CD4-positive, CD25-positive, alpha-beta regulatory T cell (primary cell): ENCODE data around the gene ASGR2. TPM values are rescaled to one million over a fixed set of nuclear protein-coding genes. Genes with fewer than 3 reads are reported as not detected.

Experiments
- ATAC-seq, 2 donors: fragments of 150-1000 bp; cut with Tn5 transposase; one replicate each; pipeline ENCODE4 v1.10.0; 2021; ENCODE audit warnings: low read depth in 2 of 2, moderate number of reproducible peaks in 2 of 2, moderate library complexity in 1 of 2
- DNase-seq, 3 donors: peaks; one replicate each; pipeline versions ENCODE4 v3.0.0 to v3.0.0-alpha.2; 2012 to 2022; ENCODE audit warnings: mixed read lengths in 1 of 3
- H3K27ac ChIP-seq: one replicate; pipeline ENCODE4 v1.7.0; 2013; ENCODE audit warnings: mild to moderate bottlenecking, low read length; ENCODE audit not compliant: insufficient read depth, poor library complexity, severe bottlenecking
- H3K27me3 ChIP-seq: one replicate; pipeline ENCODE4 v1.7.0; 2013; ENCODE audit warnings: low read length; ENCODE audit not compliant: control insufficient read depth, insufficient read depth
- H3K36me3 ChIP-seq: one replicate; pipeline ENCODE4 v1.7.0; 2013; ENCODE audit warnings: mild to moderate bottlenecking, low read length, moderate library complexity; ENCODE audit not compliant: control insufficient read depth, insufficient read depth
- H3K4me1 ChIP-seq: 2 replicates; pipeline ENCODE4 v1.7.0; 2013; ENCODE audit warnings: mild to moderate bottlenecking, low read length; ENCODE audit not compliant: insufficient read depth, control insufficient read depth, poor library complexity, severe bottlenecking
- H3K4me3 ChIP-seq: one replicate; pipeline ENCODE4 v1.7.0; 2013; ENCODE audit warnings: low read depth, mild to moderate bottlenecking, low read length, moderate library complexity
- H3K9me3 ChIP-seq, 2 experiments: 1 replicate in 1 of 2; 2 replicates in 1 of 2; pipeline ENCODE4 v1.7.0; 2013; ENCODE audit warnings: low read length in 2 of 2, mild to moderate bottlenecking in 1 of 2, moderate library complexity in 1 of 2; ENCODE audit not compliant: control insufficient read depth in 2 of 2
- H3K27ac Mint-ChIP-seq, 3 donors: one replicate each; pipeline ENCODE4 v1.8.0; 2020 to 2022; ENCODE audit warnings: mild to moderate bottlenecking in 3 of 3, mixed read lengths in 3 of 3, moderate library complexity in 2 of 3
- H3K27me3 Mint-ChIP-seq: one replicate; pipeline ENCODE4 v1.8.0; 2022; ENCODE audit warnings: mild to moderate bottlenecking, mixed read lengths
- H3K36me3 Mint-ChIP-seq: one replicate; pipeline ENCODE4 v1.8.0; 2020; ENCODE audit warnings: mixed read lengths
- H3K4me1 Mint-ChIP-seq, 4 donors: one replicate each; pipeline ENCODE4 v1.8.0; 2020 to 2022; ENCODE audit warnings: mixed read lengths in 4 of 4, mild to moderate bottlenecking in 1 of 4
- H3K4me3 Mint-ChIP-seq, 4 donors: one replicate each; pipeline ENCODE4 v1.8.0; 2020 to 2022; ENCODE audit warnings: mild to moderate bottlenecking in 4 of 4, mixed read lengths in 4 of 4, moderate library complexity in 3 of 4
- H3K9me3 Mint-ChIP-seq, 7 donors: one replicate each; pipeline ENCODE4 v1.8.0; 2020 to 2022; ENCODE audit warnings: mixed read lengths in 7 of 7, mild to moderate bottlenecking in 3 of 7, moderate library complexity in 2 of 7
- polyA plus RNA-seq, 4 donors: library from polyadenylated mRNA; unstranded; fragments of 300-500 nt; fragmentation: Illumina TruSeq; gene quantifications; one replicate each; pipeline ENCODE4 v1.2.3, GENCODE V29; 2021
- total RNA-seq: library from RNA; stranded (reverse); gene quantifications from one replicate; pipeline ENCODE4 v1.2.3, GENCODE V29; 2022

ASGR2 gene
- total and polyA plus RNA-seq, 5 donors from 2014 or later = not detected

GRCh38 chr17:7141824-7142223 is 27.2 kb upstream of the ASGR2 start:
- Mint-ChIP-seq H3K27ac (peak overlapping the region in 1 of 3 donors; percentile 31), H3K4me3 (no peak overlapping the region), H3K4me1 (no peaks in the 10 kb centered on the region), H3K9me3 (no peaks in the 10 kb centered on the region), H3K27me3 (peaks cover 16% of the 10 kb centered on the region), H3K36me3 (no peaks in the 10 kb centered on the region)
- Histone ChIP-seq H3K4me1 (no peaks in the 10 kb centered on the region), H3K27ac (no peak overlapping the region), H3K36me3 (no peaks in the 10 kb centered on the region), H3K4me3 (no peak overlapping the region), H3K27me3 (no peaks in the 10 kb centered on the region), H3K9me3 (no peaks in the 10 kb centered on the region)
- ATAC-seq (no peak), DNase-seq (no peak)

DNA sequence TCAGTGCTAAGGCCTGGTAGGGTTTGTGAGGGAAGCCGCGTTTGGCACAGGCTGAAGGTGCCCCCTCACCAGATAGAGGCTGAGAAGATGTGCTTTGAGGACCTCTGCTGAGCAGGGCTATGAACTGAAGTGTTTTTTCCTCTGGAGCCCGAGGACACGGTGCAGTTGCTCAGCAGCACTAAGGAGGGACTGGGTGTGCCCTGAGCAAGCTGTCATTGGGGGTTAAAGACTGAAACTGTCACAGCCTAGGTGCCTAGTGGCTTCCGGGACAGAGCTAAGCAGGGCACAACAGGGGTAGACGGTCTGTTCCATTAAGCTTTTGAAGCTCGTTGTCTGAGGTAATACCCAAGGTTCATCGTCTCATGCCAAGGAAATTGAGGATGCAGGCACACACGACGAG is 24.8 kb upstream of the ASGR2 start:
- DNase-seq (peak in 1 of 3 donors; percentile 34), ATAC-seq (peak; percentile 28 to 34)
- Mint-ChIP-seq H3K27ac (peak overlapping the region in 1 of 3 donors; percentile 31), H3K27me3 (peaks cover 21% of the 10 kb centered on the region), H3K9me3 (no peaks in the 10 kb centered on the region), H3K4me1 (peaks cover 0 to 5% (median 3%) of the 10 kb centered on the region in 4 donors), H3K36me3 (no peaks in the 10 kb centered on the region), H3K4me3 (no peak overlapping the region)
- no peaks in the 10 kb centered on the region for H3K4me1 ChIP-seq
- no peak overlapping the region for H3K27ac ChIP-seq
- peaks cover 2% of the 10 kb centered on the region for H3K27me3 ChIP-seq
- no peaks in the 10 kb centered on the region for H3K36me3 ChIP-seq
- H3K9me3 ChIP-seq = no peaks in the 10 kb centered on the region
- H3K4me3 ChIP-seq = no peak overlapping the region

- Histone ChIP-seq H3K9me3 (no peaks in the 10 kb centered on the region), H3K27me3 (peaks cover 2% of the 10 kb centered on the region), H3K27ac (no peak overlapping the region), H3K36me3 (no peaks in the 10 kb centered on the region), H3K4me1 (no peaks in the 10 kb centered on the region), H3K4me3 (no peak overlapping the region)
- Mint-ChIP-seq H3K36me3 (no peaks in the 10 kb centered on the region), H3K4me1 (peaks cover 0 to 5% (median 3%) of the 10 kb centered on the region in 4 donors), H3K27ac (no peak overlapping the region), H3K27me3 (peaks cover 21% of the 10 kb centered on the region), H3K4me3 (no peak overlapping the region), H3K9me3 (no peaks in the 10 kb centered on the region)
- ATAC-seq (no peak), DNase-seq (no peak)
These were observed 24.3 kb upstream of the ASGR2 start for GRCh38 chr17:7138800-7139381.

DNA sequence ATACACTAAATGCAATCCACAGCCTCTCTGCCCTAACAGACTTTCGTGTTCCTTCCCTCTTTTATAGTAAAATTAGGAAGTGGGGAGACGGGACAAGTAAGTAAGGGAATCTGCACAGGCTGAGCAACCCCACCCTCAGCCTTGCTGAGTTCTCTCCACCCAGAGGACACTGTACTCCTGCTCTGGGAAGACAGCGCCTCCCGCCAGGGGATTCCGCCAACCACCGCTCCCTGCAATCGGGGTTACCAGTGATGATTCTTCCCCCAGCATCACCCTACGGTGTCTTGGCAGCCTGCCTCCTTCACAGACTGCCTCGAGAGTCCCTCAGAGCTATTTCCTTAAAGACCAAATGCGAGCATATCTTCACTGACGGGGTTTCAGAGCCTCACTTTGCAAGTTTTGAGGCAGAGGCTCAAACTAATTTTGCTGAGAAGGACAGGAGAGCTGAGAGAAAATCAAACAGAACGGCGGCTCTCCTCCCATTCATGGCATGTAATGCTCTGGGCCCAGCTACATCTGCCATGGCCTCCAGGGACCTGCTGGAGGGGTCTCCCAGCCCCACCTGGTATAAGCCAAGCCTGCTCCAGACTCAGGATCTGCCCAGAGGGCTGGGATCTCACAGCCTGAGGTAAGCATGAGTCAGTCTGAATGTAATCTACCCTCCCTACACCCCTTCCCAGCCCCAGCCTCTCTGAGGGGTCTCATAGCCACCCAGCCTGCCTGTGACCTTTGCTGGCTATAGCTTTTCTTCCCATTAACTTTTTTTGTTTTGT is 22.7 kb upstream of the ASGR2 start:
- no peak overlapping the region for H3K4me3 Mint-ChIP-seq
- ATAC-seq = no peak
- no peak overlapping the region for H3K27ac ChIP-seq
- H3K9me3 ChIP-seq = no peaks in the 10 kb centered on the region
- H3K36me3 Mint-ChIP-seq = no peaks in the 10 kb centered on the region
- peaks cover 2% of the 10 kb centered on the region for H3K27me3 ChIP-seq
- peaks cover 21% of the 10 kb centered on the region for H3K27me3 Mint-ChIP-seq
- H3K27ac Mint-ChIP-seq = no peak overlapping the region
- H3K4me1 ChIP-seq = peaks cover 9% of the 10 kb centered on the region
- H3K4me3 ChIP-seq = no peak overlapping the region
- peaks cover 5 to 15% (median 9%) of the 10 kb centered on the region in 4 donors for H3K4me1 Mint-ChIP-seq
- DNase-seq = no peak
- H3K9me3 Mint-ChIP-seq = no peaks in the 10 kb centered on the region
- H3K36me3 ChIP-seq = no peaks in the 10 kb centered on the region

DNA sequence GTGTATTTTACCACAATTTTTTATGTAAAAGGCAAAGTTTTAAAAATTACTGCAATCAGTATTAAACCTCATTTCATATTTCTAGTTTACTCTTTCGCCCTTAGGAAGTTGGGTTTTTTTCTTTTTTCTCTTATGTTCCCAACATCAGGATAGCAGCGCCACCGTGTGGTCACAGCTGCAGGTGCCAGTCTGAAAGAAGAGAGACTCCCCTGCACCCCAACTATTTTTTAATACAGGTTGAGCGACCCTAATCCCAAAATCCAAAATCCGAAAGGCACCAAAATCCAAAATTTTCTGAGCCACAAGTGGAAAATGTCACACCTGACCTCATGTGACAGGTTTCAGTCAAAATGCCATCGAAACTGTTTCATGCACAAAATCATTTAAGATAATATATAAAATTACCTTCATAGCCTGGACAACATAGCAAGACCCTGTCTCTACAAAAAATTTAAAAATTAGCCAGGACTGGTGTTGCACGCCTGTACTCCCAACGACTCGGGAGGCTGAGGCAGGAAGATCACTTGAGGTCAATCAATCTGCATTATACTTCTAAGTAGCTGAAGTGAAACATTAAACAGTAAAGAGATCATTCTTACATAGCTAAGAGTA is 21.8 kb upstream of the ASGR2 start:
- no peak overlapping the region for H3K4me3 Mint-ChIP-seq
- peaks cover 5 to 22% (median 9%) of the 10 kb centered on the region in 4 donors for H3K4me1 Mint-ChIP-seq
- Histone ChIP-seq H3K9me3 (no peaks in the 10 kb centered on the region), H3K27me3 (peaks cover 2% of the 10 kb centered on the region), H3K27ac (no peak overlapping the region), H3K4me3 (no peak overlapping the region), H3K4me1 (peaks cover 9% of the 10 kb centered on the region), H3K36me3 (no peaks in the 10 kb centered on the region)
- no peaks in the 10 kb centered on the region for H3K9me3 Mint-ChIP-seq
- DNase-seq (peak; percentile 63 to 81 (median 68)), ATAC-seq (no peak)
- no peak overlapping the region for H3K27ac Mint-ChIP-seq
- H3K27me3 Mint-ChIP-seq = peaks cover 16% of the 10 kb centered on the region
- no peaks in the 10 kb centered on the region for H3K36me3 Mint-ChIP-seq

- no peak for DNase-seq
- no peak for ATAC-seq
- Mint-ChIP-seq H3K9me3 (no peaks in the 10 kb centered on the region), H3K27me3 (peaks cover 6% of the 10 kb centered on the region), H3K4me3 (peak overlapping the region in 1 of 4 donors; percentile 8), H3K27ac (peak overlapping the region in 2 of 3 donors; percentile 36 to 67), H3K36me3 (no peaks in the 10 kb centered on the region), H3K4me1 (peaks cover 5 to 23% (median 9%) of the 10 kb centered on the region in 4 donors)
- H3K36me3 ChIP-seq = no peaks in the 10 kb centered on the region
- no peak overlapping the region for H3K27ac ChIP-seq
- H3K9me3 ChIP-seq = no peaks in the 10 kb centered on the region
- peaks cover 2% of the 10 kb centered on the region for H3K27me3 ChIP-seq
- H3K4me1 ChIP-seq = peaks cover 9% of the 10 kb centered on the region
- no peak overlapping the region for H3K4me3 ChIP-seq
These were observed 19.3 kb upstream of the ASGR2 start for GRCh38 chr17:7133916-7134315.

DNA sequence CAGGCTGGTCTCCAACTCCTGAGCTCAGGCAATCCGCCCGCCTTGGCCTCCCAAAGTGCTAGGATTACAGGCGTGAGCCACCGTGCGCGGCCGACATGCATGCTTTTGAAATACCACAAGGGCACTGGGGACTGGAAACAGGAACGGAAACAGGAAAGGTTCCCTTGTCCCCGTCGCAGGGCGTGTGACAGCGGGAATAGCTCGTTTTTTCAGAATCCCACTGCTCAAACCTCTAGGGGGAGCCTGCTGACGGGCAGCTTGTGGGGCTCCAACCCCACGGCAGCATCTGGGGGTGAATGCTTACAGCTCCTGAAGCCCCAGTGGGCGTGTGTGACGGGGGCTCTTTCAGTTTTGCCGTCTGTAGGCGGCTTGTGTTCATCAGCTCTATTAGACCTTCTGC is 18.8 kb upstream of the ASGR2 start:
- peaks cover 6% of the 10 kb centered on the region for H3K27me3 Mint-ChIP-seq
- Histone ChIP-seq H3K36me3 (no peaks in the 10 kb centered on the region), H3K27me3 (peaks cover 2% of the 10 kb centered on the region), H3K4me1 (peaks cover 9% of the 10 kb centered on the region), H3K27ac (no peak overlapping the region), H3K9me3 (no peaks in the 10 kb centered on the region), H3K4me3 (peak overlapping the region; percentile 26)
- DNase-seq (peak; percentile 4 to 16 (median 8)), ATAC-seq (no peak)
- no peaks in the 10 kb centered on the region for H3K36me3 Mint-ChIP-seq
- peak overlapping the region; percentile 62 to 93 (median 67) for H3K27ac Mint-ChIP-seq
- H3K9me3 Mint-ChIP-seq = no peaks in the 10 kb centered on the region
- peaks cover 5 to 23% (median 9%) of the 10 kb centered on the region in 4 donors for H3K4me1 Mint-ChIP-seq
- H3K4me3 Mint-ChIP-seq = peak overlapping the region in 3 of 4 donors; percentile 63 to 75 (median 68)
